GM21390 (cell line): ENCODE results near the gene MAN1C1.

Experiments used
- ATAC-seq: cut with Tn5 transposase; IDR thresholded peaks from one replicate; pipeline ENCODE4 v1.9.1; 2021; ENCODE audit not compliant: unreplicated experiment

MAN1C1 gene

GRCh38 chr1:25797939-25798338 lies 181.3 kb downstream of the MAN1C1 start:
- no peak for ATAC-seq

GRCh38 chr1:25798666-25799351 lies 182.2 kb downstream of the MAN1C1 start:
- no peak for ATAC-seq

DNA sequence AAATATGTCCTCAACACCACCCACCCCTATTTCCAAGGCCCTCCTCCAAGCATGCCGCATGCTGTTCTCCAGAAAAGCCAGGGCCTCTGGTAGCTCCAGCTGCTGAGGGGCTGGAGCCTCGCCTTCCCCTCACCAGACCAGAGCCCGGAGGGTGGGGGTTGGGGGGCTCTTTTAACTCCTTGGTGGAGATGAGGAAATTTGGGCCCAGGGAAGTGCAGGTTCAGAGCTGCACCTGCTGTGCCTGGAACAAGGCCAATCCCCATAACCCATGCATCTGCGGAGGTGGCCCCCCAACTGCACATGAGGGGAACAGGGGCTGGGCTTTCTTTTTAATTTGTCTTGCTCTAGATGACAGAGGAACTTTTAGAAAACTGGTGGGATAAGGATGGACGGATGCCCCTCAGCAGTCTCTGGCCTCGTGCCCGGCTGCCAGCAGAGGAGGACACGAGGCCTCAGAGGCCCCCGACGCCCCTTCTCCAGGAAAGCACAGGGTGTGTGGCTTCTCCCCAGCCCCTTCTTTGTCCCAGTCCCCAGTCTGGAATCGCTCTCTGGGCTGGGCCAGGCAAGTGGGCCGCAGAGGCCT lies 182.9 kb downstream of the MAN1C1 start:
- no peak for ATAC-seq

- no peak for ATAC-seq
Measured at GRCh38 chr1:25799935-25800702, 183.5 kb downstream of the MAN1C1 start, which contains the start of gene SELENON. Gene SELENON (plus strand): TSS chr1:25800193. CDS start chr1:25800231, 38 bp downstream.

DNA sequence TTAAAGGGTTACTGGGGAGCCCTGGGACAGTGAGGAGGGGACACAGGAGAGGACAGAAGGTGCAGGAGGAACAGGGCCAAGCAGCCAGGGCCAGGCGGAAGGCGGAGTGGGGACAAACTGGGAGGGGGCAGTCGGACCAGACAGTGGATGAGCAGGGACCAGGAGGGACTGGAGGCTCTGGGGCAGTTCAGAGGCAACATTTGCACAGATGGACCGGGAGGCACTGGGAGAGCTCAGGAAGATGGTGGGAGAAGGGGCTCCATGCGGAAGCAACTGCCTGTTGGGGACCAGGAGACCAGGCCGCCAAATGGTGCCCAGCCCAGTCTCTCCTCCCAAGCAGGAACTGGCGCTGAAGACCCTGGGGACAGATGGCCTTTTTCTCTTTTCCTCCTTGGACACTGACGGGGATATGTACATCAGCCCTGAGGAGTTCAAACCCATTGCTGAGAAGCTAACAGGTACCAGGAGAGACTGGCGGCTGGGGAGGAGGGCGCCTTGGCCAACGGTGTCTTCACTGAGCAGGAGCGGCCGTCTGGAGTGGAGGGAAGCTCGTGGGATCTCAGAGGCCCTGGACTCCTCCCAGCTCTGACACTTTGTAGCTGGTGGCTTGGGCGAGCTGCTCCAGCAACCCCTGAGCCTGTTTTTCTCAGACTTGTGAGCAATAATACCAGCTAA lies 184.2 kb downstream of the MAN1C1 start:
- ATAC-seq = no peak

GRCh38 chr1:25802915-25803314 lies 186.3 kb downstream of the MAN1C1 start:
- ATAC-seq = no peak

DNA sequence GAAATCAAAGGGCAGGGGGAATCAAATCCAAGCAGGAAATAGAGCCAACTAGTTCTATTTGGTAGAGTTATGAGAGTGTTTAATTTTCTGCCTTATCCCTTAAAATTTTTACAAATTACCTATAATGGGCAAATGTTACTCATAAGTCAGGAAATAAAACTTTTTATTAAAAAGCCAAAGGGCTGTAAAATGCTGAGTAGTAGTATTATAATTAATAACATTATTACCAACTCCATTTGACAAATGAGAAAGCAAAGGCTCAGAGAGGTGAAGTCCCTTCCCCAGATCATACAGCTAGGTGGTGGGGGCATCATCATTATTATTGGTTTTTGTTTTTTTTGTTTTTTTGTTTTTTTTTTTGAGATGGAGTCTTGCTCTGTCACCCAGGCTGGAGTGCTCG lies 186.8 kb downstream of the MAN1C1 start:
- ATAC-seq = no peak

DNA sequence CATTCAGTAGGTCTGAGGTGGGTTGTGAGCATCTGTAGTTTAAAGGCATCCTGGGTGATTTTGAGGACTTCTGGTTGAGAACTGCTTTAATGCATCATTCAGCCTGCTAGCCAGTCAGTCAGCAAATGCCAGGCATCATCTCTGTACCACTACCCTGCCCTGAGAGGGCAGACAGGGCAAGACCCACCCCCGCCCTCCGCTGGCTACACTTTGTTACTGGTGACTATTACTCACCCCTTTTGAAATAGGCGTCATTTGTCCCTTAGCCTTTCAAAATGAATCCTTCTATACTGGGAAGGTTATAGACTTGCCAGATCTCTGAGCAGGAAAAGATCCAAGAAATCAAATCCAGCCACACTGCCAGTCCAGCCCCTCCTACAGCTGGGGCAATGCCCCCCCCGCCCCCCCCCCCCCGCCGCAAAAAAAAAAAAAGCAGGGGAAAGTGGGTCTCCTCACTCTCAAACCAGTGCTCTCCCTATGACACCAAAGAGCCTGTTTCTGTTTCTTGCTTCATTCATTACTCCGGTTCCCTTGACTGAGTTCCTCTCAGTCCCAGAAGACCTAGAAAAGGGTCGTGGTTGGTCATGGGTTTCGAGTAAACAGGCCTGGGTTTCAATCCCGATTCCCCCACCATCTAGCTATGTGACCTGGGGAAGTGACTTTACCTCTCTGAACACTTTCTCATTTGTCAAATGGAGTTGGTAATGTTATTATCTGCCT lies 187.8 kb downstream of the MAN1C1 start:
- peak; percentile 57 for ATAC-seq

GRCh38 chr1:25804964-25805862 lies 188.6 kb downstream of the MAN1C1 start:
- ATAC-seq = no peak

DNA sequence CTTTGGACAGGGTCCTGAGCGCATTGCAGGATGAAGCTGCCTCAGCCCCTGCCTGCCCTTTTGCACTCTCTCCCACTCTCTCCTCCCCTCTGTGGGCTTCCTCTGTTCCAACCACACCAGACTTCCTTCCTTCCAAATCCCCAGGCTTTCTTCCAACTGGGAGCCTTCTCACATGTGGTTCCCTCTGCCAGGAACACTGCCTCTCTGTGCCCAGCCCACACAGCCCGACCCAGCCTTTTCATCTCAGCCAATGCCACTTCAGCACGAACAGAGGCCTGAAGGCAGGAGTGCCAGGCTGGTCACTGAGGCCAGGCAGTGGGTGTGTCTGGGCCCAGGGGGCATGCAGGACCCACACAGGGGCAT lies 189.3 kb downstream of the MAN1C1 start:
- no peak for ATAC-seq

DNA sequence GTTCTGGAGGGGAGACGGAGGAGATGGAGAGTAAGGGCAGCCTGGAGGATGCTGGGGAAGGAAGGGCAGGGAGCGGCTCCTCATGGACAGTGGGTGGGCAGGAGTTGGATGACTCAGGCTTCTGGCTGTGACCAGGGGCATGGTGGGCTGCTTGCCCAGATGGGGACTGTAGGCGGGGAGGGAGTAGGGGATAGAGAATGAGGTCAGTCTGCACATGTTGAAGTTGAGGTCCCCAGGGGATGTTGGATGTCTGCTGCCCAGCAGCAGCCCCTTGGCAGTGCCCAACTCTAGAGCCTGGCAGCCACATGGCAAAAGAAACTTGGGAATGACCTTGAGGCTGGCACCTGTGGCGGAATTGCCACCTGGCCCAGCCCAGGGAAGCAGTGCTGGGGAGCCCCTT lies 189.8 kb downstream of the MAN1C1 start:
- no peak for ATAC-seq

DNA sequence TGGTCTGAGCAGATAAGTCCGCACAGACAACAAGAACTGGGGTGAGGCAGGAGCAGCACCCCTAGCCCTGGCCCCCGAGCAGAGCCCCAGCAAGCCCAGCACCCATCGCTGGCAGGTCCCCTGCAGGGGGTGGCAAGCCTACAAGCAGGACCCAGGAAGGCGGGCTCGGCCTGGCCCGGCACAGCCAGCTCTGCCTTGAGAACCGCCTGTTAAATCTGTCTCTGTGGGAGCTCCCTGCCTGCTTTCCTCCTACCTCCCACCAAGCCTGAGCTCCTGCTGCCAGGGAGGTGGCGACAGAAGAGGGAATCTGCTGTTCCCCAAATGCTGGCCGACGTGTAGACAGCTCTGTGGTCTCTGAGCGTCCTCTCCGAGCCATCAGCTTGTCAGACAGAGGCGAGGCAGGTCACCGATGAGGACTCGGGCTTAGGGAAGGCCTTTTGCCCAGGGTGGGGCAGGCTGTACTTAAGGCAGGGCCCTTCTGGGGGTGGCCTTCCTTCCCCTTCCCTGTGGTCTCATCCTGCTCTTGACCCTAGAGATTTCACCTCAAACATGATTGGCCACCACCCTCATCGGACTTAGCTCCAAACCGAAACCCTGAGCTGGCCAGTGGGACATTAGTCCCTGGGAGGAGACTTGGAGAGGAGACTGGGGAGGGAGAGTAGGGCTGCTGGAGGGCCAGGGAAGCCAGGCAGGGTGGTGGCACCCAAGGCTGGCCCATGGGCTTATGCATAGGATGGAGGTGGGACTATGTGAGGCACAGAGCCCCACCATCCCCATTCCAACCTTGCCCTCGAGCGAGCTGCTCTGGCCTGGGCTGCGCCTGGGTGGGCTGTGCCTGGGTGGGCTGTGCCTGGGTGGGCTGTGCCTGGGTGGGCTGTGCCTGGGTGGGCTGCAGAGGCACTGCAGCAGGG lies 191.1 kb downstream of the MAN1C1 start:
- ATAC-seq = no peak

- ATAC-seq = no peak
Measured at GRCh38 chr1:25808481-25809244, 192.1 kb downstream of the MAN1C1 start.

GRCh38 chr1:25809283-25809926 lies 192.8 kb downstream of the MAN1C1 start:
- ATAC-seq = no peak

GRCh38 chr1:25809929-25810328 lies 193.3 kb downstream of the MAN1C1 start:
- ATAC-seq = no peak

DNA sequence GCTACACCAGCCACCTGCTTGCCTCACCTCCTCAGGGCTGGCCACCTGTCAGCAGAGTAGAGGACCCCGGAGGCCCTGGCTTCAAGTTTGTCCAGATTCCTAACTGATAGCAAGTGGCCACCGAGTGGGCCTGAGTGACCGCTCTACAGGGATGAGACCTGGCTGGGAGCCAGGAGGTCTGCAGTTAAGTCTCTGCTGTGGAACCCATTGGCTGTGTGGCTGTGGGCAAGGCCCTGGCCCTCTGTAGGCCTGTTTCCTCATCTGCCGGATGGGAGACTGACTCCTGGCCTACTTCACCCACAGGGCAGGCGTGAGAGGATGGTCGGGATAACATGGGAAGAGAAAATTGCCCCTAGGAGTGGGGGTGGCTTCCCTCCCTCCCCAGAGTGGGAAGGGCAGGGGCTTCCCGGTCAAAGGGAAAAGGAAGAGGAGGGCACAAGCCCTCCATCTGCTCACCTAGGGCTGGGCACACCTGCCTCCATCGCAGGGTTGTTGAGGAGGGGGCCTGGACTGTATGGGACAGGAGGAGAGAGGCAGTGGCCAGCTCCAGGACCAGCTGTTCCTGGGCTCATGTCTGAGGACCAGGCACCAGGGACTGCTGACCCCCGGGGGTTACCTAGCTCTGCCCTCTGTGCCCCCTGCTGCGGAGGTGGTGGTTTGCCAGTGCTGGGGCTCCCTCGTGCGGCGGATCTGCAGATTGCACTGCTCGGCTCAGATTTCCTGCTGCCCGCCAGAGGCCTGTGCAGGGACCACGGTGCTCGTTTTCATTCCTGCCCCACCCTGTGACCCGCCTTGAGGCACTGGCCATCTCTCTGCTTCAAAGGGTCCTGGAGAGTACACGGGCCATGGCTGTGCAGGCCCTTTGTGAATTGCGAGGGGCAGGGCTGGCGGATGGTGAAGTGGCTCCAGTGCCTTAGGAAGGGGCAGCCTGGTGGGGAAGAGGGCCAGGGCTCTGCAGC lies 194.0 kb downstream of the MAN1C1 start:
- no peak for ATAC-seq
